ENCODE measurements around the gene SEBOX.

- TF ChIP-seq FOXK2 (IDR thresholded peaks at IDR 0.05) (no peak), FOXA1 (IDR thresholded peaks at IDR 0.05) (no peak), ELF4 (IDR thresholded peaks at IDR 0.05) (no peak), FOXM1 (IDR thresholded peaks at IDR 0.05; ENCODE audit: borderline replicate concordance) (no peak), L3MBTL2 (conservative IDR thresholded peaks at IDR 0.05) (no peak), SP1 (IDR thresholded peaks at IDR 0.05) (no peak), ZNF384 (IDR thresholded peaks at IDR 0.05) (no peak), SUZ12 (IDR thresholded peaks at IDR 0.05) (no peak), HDGF (IDR thresholded peaks at IDR 0.05; ENCODE audit: borderline replicate concordance) (no peak), TARDBP (IDR thresholded peaks at IDR 0.05) (no peak), ARNT (IDR thresholded peaks at IDR 0.05) (no peak), CTBP1 (IDR thresholded peaks at IDR 0.05; ENCODE audit: borderline replicate concordance) (no peak), PKNOX1 (IDR thresholded peaks at IDR 0.05) (no peak), BHLHE40 (IDR thresholded peaks at IDR 0.05; ENCODE audit: borderline replicate concordance) (no peak)
Measured at GRCh38 chr17:28392491-28392890, 27.5 kb upstream of the SEBOX start.
